Vagina (tissue), 2 donors: Measurements from ENCODE around the gene CREBZF.

ENCODE experiments used
- POLR2A ChIP-seq, 2 donors: fragments of 450-650 bp; IDR thresholded peaks; one replicate each; pipeline ENCODE4 v1.6.1; 2017; ENCODE audit warnings: antibody characterized with exemption in 2 of 2, mild to moderate bottlenecking in 2 of 2, moderate library complexity in 2 of 2
- TF ChIP-seq, protein P1 (sequence below), 3 experiments: fragments of 450-650 bp in 2 of 3; fragments of 200-600 bp in 1 of 3; sonication (generic) in 1 of 3; IDR thresholded peaks; one replicate each; pipeline ENCODE4 v1.5.1; 2017 to 2019; ENCODE audit warnings: antibody characterized with exemption in 3 of 3, mild to moderate bottlenecking in 2 of 3, moderate library complexity in 2 of 3

DNA sequence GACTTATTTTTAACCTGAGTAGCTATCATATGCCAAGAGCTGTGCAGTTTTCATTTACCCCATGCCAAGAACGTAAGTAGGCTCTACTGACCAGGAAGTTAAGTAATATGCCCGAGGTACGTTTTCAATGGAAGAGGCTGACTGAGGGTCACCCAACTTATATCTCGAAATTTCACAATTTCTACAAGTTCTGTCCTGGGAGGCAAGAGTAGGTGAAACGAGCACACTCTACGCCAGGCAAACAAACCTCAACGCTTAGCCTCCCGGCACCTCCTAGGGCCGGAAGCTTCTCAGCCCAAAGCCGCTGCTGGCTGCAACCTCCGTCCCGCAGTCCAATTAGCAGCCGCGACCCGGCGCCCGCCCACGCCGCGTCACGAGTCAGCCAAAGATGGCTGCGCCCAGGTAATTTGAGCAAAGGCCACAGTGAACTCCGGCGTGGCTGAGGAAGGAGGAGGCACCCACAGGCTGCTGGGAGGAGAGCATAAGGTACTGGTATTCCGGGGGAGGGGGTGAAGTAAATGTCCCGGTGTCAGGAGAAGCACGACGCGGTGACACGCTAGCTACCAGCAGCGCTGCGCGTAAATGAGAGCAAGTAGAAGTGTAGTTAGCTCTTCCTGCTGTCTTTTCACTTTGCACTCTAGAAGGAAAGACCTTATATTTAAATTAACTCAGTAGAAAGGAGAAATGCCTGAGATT is 17.2 kb downstream of the CREBZF start, which contains the start of gene TMEM126A:
- TF ChIP-seq, protein P1, sequence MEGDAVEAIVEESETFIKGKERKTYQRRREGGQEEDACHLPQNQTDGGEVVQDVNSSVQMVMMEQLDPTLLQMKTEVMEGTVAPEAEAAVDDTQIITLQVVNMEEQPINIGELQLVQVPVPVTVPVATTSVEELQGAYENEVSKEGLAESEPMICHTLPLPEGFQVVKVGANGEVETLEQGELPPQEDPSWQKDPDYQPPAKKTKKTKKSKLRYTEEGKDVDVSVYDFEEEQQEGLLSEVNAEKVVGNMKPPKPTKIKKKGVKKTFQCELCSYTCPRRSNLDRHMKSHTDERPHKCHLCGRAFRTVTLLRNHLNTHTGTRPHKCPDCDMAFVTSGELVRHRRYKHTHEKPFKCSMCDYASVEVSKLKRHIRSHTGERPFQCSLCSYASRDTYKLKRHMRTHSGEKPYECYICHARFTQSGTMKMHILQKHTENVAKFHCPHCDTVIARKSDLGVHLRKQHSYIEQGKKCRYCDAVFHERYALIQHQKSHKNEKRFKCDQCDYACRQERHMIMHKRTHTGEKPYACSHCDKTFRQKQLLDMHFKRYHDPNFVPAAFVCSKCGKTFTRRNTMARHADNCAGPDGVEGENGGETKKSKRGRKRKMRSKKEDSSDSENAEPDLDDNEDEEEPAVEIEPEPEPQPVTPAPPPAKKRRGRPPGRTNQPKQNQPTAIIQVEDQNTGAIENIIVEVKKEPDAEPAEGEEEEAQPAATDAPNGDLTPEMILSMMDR (IDR thresholded peaks at IDR 0.05), result peak in 1 of 3 experiments; percentile 1
- peak in 1 of 2 donors; percentile 25 for TF ChIP-seq POLR2A (IDR thresholded peaks at IDR 0.05)
